Measurements from ENCODE around the gene MSANTD7. TPM values are rescaled to one million over a fixed set of nuclear protein-coding genes. Genes with fewer than 3 reads are reported as not detected.
A peak's percentile ranks its signal among the peaks of the same experiment; 100 is the strongest.

MSANTD7 gene
- total and polyA plus RNA-seq, 2 of the 13 experiments (the other 11 are each of a cell fraction or from before 2014, with no cell fraction given): 3.7 to 16.7 TPM

DNA sequence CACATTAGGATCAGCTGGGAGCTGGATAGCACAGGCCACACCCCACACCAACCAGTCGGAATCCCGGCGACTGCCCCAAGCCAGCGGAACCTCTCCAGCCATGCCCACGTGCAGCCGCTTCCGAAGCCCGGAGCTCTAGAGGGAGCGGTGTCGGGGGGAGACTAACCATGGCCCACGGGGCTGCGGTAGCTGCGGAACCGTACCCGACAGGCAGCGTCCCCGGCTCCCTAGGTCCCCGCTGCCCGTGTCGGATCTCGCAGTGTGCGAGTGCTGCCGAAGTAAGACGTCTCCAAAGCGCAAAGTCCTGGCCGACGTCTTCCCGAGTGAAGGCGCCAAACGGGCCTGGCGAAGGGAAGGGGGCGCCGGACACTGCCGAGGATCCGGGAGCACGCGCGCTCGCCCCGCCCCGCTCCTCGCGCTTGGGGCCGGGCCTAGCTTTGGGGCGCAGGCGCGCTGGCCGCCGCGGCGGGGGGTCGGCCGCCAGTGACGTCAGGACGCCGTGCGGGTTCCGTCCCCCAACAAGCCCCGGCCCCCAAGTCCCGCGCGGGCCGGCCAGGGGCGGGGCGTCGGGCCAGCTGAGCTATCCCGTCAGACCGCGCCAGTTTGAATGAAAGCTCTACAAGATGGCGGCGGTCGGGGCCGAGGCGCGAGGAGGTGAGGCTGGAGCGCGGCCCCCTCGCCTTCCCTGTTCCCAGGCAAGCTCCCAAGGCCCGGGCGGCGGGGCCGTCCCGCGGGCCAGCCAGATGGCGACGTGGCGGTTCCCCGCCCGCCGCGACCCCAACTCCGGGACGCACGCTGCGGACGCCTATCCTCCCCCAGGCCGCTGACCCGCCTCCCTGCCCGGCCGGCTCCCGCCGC is 40.4 kb downstream of the MSANTD7 start, which contains the start of gene SUV39H2 (continued):
- TF ChIP-seq, protein P1, sequence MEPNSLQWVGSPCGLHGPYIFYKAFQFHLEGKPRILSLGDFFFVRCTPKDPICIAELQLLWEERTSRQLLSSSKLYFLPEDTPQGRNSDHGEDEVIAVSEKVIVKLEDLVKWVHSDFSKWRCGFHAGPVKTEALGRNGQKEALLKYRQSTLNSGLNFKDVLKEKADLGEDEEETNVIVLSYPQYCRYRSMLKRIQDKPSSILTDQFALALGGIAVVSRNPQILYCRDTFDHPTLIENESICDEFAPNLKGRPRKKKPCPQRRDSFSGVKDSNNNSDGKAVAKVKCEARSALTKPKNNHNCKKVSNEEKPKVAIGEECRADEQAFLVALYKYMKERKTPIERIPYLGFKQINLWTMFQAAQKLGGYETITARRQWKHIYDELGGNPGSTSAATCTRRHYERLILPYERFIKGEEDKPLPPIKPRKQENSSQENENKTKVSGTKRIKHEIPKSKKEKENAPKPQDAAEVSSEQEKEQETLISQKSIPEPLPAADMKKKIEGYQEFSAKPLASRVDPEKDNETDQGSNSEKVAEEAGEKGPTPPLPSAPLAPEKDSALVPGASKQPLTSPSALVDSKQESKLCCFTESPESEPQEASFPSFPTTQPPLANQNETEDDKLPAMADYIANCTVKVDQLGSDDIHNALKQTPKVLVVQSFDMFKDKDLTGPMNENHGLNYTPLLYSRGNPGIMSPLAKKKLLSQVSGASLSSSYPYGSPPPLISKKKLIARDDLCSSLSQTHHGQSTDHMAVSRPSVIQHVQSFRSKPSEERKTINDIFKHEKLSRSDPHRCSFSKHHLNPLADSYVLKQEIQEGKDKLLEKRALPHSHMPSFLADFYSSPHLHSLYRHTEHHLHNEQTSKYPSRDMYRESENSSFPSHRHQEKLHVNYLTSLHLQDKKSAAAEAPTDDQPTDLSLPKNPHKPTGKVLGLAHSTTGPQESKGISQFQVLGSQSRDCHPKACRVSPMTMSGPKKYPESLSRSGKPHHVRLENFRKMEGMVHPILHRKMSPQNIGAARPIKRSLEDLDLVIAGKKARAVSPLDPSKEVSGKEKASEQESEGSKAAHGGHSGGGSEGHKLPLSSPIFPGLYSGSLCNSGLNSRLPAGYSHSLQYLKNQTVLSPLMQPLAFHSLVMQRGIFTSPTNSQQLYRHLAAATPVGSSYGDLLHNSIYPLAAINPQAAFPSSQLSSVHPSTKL (CRISPR knock-in tag; IDR thresholded peaks at IDR 0.05): peak; percentile 52; the same call in 1 of the 2 replicates
- TF ChIP-seq ZNF138 (CRISPR knock-in tag; IDR thresholded peaks at IDR 0.05; ENCODE audit: low read depth) (0 out of 2 replicates have a peak, but pooled peaks have one; percentile 6), ZNF724P (CRISPR knock-in tag; IDR thresholded peaks at IDR 0.05; ENCODE audit: borderline replicate concordance) (peak; percentile 74; the same call in 1 of the 2 replicates), AHDC1 (CRISPR knock-in tag; IDR thresholded peaks at IDR 0.05; ENCODE audit: borderline replicate concordance) (no peak), ZNF253 (CRISPR knock-in tag; IDR thresholded peaks at IDR 0.05; ENCODE audit: borderline replicate concordance) (no peak), GMEB1 (CRISPR knock-in tag; IDR thresholded peaks at IDR 0.05; ENCODE audit: borderline replicate concordance) (peak; percentile 90), IKZF1 (IDR thresholded peaks at IDR 0.05) (no peak), PHF8 (CRISPR knock-in tag; IDR thresholded peaks at IDR 0.05) (peak; percentile 95), ZNF629 (CRISPR knock-in tag; conservative IDR thresholded peaks at IDR 0.05) (no peak), MED1 (CRISPR knock-in tag; IDR thresholded peaks at IDR 0.05) (no peak; the same call in 1 of the 2 replicates), SAP130 (CRISPR knock-in tag; IDR thresholded peaks at IDR 0.05; ENCODE audit: low read depth) (peak; percentile 82), ARNT2 (CRISPR knock-in tag; IDR thresholded peaks at IDR 0.05; ENCODE audit: low read depth) (peak; percentile 77)
- TF ChIP-seq, protein P2, sequence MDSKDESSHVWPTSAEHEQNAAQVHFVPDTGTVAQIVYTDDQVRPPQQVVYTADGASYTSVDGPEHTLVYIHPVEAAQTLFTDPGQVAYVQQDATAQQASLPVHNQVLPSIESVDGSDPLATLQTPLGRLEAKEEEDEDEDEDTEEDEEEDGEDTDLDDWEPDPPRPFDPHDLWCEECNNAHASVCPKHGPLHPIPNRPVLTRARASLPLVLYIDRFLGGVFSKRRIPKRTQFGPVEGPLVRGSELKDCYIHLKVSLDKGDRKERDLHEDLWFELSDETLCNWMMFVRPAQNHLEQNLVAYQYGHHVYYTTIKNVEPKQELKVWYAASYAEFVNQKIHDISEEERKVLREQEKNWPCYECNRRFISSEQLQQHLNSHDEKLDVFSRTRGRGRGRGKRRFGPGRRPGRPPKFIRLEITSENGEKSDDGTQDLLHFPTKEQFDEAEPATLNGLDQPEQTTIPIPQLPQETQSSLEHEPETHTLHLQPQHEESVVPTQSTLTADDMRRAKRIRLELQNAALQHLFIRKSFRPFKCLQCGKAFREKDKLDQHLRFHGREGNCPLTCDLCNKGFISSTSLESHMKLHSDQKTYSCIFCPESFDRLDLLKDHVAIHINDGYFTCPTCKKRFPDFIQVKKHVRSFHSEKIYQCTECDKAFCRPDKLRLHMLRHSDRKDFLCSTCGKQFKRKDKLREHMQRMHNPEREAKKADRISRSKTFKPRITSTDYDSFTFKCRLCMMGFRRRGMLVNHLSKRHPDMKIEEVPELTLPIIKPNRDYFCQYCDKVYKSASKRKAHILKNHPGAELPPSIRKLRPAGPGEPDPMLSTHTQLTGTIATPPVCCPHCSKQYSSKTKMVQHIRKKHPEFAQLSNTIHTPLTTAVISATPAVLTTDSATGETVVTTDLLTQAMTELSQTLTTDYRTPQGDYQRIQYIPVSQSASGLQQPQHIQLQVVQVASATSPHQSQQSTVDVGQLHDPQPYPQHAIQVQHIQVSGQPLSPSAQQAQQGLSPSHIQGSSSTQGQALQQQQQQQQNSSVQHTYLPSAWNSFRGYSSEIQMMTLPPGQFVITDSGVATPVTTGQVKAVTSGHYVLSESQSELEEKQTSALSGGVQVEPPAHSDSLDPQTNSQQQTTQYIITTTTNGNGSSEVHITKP (CRISPR knock-in tag; IDR thresholded peaks at IDR 0.05; ENCODE audit: low read depth): no peak
